ENCODE results near the gene SGTA. TPM values are rescaled to one million over a fixed set of nuclear protein-coding genes. Genes with fewer than 3 reads are reported as not detected.

Gene SGTA
- total and polyA plus RNA-seq, 2 of the 8 experiments (the other 6 are each of a cell fraction or from before 2014, with no cell fraction given) = 86.8 to 130 TPM

- TF ChIP-seq CHD7 (IDR thresholded peaks at IDR 0.05; ENCODE audit: insufficient replicate concordance, low read length) (no peak), NANOG (IDR thresholded peaks at IDR 0.05; ENCODE audit: insufficient read depth, low read depth, low read length, poor library complexity, severe bottlenecking) (no peak), USF2 (IDR thresholded peaks at IDR 0.05; ENCODE audit: low read length) (no peak), SP2 (IDR thresholded peaks at IDR 0.05; ENCODE audit: low read length) (no peak), PHF8 (conservative IDR thresholded peaks at IDR 0.05; ENCODE audit: low read depth, low read length) (no peak), SIX5 (IDR thresholded peaks at IDR 0.05; ENCODE audit: low read depth, low read length) (no peak), YY1 (IDR thresholded peaks at IDR 0.05; ENCODE audit: low read depth, low read length) (no peak), MAX (IDR thresholded peaks at IDR 0.05) (no peak)
Measured at GRCh38 chr19:2795827-2796658, 13.0 kb upstream of the SGTA start (continued).

All from H1 (cell line).